ENCODE measurements around the gene LRRFIP1.
"Not testable (repeated sequence)": the region's sequence is repeated elsewhere in the genome, so short reads cannot be mapped to it uniquely, and the experiment has no call there.

Gene LRRFIP1

DNA sequence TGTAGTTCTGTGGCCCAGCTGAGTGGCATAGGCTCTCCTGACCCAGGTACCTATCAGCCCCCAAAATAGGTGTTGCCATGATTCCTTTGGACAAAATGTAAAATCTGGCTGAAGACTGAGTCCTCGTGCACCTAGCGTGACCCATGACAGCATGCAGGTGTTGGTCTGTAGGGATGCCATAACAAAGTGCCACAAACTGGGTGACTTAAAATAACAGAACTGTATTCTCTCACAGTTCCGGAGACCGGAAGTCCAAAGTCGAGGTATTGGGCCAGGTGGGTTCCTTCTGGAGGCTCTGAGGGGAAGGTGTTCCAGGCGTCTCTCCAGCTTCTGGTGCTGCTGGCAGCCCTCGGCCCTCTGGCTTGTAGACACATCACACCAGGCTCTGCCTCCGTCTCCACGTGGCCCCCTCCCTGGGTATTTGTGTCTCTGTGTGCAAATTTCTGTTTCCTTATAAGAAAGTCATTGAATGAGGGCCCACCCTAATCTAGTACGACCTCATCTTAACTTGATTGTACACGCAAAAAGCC is 34.5 kb downstream of the LRRFIP1 start:
- DNase-seq (ENCODE audit: low spot score): no peak

DNA sequence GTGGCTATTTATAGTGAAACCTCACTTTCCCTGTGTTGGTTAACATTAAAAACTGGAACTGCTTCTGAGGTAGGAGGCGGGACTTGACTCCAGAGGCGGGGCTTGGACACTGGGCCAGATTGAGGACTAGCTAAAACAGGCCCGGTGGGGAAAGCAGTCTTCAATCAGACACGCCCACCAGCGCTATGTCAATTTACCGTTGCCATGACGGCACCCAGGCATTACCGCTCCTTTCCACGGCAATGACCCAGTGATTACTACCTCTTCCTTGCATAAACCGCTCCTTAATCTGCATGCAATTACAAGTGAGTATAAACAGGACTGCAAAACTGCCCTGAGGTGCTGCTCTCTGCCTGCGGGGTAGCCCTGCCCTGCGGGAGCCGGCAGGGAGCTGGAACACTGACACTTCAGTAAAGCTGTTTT is 35.3 kb downstream of the LRRFIP1 start:
- peak; percentile 69 for DNase-seq (ENCODE audit: low spot score)

DNA sequence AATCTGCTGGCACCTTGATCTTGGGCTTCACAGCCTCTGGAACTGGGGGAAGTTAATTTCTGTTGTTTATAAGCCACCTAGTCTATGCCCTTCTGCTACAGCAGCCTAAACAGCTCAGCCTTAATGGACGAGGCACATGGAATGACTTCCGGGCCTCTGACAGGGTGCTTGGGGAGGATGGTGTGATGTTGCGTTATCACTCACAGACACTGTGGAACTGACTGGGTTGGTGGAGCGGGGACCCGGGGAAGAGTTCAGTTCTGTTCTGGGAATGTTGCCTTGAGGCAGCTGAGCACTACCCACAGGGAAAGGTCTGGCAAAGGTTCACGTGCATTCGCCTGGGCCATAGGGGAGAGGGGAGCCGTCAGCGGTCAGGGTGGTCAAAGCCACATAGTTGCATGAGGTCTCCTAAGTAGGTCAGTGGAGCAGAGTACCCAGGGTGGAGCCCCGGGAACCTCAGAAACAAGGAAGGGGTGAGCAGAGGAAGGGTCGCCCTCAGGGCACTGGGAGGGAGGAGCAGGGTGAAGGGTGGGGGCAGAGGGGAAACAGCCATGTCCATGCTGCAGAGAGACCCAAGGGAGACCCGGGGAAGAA is 36.2 kb downstream of the LRRFIP1 start:
- no peak for DNase-seq (ENCODE audit: low spot score)

DNA sequence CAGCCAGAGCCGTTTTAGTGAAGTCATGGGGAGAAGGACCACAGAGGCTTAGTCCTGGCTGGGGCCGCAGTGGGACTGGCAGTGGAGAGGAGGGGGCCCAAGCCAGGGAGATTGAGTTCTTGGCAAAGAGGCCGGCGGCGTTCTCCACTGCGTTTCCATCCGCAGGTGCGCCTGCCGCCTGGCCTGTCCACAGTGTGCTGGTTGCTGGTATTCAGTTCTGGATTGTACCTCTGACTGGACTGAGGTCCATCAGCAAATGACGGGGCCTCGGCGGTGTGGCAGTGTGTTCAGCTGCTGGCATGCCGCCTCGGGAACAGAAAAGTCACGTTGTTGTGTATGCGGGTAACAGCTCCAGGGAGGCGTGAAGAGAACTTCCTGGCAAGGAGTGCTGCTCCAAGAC is 36.8 kb downstream of the LRRFIP1 start:
- DNase-seq (ENCODE audit: low spot score): no peak

DNA sequence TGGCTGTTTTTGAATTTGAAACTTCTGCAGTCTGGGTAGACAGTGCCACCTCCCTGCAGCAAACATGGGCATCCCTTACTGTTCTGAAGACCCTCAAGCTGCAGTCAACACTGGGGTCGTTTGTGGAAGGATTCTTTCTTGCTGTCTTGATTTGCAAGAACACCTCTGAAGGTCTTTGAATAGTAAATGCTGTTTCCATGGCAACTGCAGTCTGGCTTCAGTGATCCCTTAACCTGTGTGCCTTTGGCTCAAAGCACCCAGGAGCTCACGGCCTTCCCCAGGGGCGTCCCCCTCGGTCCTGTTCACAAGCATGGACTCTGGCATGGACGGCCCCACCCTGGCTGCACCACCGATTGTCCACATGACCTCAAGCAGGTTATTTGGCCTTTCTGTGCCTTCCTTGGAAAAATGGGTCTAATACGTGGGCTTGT is 38.3 kb downstream of the LRRFIP1 start:
- no peak for DNase-seq (ENCODE audit: low spot score)

DNA sequence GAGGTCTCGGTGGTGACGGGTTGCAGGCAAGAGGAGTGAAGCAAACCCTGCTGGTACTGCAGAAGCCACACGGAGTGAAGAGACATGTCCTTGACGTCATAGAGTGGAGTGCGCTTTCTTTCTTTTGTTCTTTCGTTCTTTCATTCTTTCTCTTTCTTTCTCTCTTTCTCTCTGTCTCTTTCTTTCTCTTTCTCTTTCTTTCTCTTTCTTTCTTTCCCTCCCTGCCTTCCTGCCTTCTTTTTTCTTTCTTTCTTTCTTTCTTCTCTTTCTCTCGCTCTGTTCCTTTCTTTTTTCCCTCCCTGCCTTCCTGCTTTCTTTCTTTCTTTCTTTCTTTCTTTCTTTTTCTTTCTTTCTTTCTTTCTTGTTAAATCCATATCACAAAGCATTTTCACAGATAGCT is 39.2 kb downstream of the LRRFIP1 start:
- no peak for DNase-seq (ENCODE audit: low spot score)

DNA sequence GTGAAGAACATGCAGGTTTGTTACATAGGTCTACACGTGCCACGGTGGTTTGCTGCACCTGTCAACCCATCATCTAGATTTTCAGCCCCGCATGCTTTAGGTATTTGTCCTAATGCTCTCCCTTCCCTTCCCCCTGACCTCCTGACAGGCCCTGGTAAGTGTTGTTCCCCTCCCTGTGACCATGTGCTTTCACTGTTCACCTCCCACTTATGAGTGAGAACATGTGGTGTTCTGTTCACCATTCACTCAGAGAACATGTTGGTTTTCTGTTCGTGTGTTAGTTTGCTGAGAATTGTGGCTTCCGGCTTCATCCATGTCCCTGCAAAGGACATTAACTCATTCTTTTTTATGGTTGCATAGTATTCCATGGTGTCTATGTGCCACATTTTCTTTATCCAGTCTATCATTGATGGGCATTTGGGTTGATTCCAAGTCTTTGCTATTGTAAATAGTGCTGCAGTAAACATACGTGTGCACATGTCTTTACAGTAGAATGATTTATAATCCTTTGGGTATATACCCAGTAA is 39.7 kb downstream of the LRRFIP1 start:
- not testable (repeated sequence) for DNase-seq (ENCODE audit: low spot score)

DNA sequence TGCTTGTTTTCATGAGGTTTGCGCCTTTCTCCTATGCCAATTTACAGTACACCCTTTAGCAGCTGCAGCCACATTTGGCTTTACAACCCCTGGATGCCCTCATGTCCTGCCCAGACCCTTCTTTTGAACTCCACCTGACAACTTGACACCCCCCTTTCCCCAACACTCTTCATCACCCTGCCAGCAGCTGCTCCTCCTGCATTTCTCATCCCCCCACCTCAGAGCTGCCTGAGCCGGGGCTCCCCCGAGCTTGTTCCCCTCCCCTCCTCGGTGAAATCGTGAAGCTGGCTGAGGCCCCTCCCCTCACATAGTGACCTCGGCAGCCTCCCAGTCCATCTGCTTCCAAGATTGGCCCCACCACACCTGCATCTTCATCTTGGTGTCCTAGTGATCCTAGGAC is 40.5 kb downstream of the LRRFIP1 start:
- DNase-seq (ENCODE audit: low spot score): no peak

DNA sequence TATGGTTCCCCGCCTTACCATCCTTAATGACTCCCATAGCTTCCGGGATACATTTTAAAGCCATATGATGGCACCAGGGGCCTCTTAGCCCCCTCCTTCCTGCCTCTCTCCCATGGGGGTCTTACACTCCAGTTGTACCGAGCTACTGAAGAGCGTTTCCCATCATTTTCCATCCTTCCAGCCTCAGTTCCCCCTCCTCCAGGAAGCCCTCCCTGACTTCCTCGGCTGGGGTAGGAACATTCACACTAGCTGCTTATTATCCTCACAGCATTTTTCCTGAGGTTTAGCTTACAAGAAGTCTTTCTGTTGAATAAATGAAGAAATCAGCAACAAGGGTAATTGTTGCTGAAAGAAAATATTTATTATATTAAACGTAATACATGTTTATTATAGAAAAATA is 41.1 kb downstream of the LRRFIP1 start:
- no peak for DNase-seq (ENCODE audit: low spot score)

DNA sequence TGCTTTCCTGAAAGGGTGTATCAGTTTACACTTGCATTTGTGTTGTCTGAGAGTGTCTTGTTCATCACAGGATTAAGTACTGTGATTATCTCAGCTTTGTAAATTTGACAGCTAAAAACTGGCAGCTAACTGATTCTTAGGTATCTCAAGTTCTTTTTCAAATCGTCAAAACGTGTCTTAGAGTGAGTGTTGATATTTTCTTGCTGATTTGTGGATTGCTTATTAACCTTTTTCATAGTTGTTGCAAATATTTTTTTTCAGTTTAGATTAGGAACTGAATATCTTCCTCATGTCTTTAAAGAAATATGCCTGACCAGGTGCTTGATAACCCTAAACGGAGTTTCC is 41.9 kb downstream of the LRRFIP1 start:
- DNase-seq (ENCODE audit: low spot score): no peak

DNA sequence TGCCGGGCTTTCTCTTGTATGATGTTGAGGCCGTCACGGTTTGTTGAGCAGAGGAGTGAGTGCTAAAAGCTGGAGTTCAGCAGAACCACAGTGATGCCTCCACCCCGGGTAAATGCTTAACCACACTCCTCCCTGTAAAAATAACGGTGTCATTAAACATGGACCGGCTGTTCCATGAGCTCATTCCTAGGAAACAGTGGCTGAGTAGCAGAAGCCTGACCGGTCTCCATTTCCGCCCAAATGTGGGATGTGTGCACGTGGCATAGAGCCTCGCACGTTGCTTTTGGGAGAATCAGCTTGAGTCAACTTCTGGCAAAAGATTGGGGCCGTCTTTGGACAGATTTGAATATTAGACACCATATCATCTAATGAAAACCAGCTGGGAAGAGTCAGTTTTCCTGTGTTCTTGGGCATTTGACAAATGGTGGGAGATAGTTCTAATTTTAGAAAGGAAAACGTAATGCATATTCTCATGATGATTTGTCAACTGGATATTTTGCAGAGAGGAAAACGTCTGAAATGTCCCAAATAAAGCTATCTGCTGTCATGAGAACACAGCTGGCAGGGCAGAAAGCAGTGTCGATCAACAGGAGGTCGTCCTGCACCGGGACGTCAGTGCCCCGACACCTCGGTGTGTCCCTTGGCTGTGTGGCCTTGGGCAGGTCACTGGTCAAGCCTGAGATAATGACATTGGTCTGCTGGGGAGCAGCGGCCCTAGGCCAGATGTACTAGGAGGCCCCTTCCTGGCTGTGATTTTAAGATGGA is 42.4 kb downstream of the LRRFIP1 start:
- DNase-seq (ENCODE audit: low spot score): peak; percentile 47

DNA sequence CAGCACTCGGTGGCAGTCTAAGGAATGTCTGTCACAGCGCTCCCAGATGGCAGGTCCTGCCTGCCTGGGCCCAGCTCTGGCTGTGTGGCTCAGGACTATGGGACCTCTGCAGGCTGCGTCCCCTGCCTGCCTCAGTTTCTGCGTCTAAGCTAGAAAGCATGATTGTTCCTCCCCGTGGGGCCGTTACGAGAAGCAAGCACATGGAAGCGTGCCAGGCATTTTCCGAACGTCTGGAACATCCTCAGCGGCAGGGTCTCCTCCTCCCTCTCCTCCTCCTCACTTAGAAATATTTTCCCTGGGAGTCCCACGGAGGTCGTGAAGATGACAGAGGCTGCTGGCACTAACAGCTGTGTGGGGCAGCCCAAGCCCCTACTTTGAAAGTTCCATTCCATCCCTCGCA is 43.3 kb downstream of the LRRFIP1 start:
- no peak for DNase-seq (ENCODE audit: low spot score)

DNA sequence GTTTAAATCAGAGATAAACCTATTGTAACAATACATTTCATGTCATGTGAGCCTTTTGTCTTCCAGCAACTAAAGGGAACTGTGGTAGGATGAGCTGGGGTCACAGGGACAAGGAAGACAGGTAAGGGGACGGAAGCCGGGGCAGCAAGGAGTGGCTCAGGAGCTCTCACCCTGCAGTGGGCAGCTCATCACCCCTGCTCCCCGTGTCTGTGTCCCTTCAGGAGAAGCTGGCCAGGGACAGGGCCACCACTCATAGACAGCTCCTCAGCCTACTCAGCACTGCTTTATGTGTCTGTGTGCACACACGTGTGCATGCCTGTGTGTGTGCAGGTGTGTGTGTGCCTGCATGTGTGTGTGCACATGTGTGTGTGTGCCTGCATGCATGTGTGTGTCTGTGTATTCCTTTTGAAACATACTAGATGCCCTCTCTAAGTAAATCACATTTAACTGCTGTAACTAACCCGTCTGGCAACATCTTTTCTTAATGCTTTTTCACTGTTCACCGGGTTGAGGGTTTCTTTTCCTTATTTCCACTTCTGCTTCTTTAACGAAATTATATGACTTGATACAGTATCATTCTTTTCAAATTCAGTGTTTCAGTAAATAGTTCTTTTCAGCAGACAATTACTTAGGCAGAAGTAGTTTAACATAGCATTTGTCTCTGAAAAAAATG is 44.2 kb downstream of the LRRFIP1 start:
- DNase-seq (ENCODE audit: low spot score): no peak

DNA sequence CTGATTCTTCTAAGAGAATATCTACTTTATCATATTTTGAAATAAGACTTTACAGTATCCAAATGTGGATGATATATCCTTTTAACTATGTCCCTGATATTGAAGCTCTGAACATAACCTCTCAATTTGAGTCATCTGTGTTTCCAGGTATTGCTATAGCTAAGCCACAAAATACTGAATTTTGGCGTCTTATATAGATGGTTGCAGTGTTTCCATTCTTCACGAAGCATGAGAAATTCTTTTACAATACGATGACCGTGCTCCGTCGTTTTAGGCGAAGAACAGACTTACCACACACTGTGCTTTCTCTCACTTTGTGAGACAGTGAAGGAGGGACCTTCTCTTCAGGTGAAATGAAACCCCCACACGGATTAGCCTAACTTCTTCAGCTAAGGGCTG is 45.3 kb downstream of the LRRFIP1 start:
- DNase-seq (ENCODE audit: low spot score): no peak

DNA sequence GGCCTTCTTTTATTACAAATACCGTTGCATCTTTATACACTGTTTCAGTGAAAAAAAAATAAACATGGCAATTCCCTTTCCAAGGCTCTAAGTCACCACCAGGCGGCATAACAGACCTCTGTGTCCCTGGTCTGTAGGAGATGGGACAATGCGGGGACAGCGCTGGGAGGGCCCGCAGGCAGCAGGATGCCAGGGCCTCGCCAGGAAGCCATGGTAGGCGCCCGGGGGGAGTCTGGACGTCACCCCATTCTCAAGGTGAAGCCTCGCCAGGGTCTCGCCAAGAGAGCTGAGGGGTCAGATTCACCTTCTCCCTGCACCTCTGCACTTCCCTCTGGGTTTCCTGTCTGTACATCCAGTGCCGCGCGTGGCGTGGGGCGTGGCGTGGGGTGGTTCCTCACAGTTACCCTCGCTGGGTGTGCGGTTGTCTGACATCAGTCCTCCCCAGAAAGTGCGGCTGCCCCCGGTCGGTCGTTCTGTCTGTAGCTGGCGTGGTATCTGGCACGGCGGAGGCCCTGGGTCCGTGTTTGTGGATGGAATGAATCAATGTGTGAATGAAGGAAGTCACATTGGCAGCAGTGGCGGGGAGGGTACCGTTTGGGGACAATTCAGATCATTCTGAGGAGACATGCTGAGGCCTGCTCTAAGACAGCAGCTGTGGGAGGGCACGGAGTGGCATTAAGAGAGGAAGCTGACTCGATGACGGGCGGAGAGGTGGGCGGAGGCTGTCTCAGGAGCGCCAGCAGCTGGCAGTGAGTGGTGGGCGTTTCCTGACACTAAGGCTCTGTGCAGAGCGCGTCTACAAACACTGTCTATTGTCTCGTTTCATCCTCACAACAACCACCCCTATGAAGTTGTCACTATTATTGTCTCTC is 46.0 kb downstream of the LRRFIP1 start:
- DNase-seq (ENCODE audit: low spot score): peak; percentile 83

DNA sequence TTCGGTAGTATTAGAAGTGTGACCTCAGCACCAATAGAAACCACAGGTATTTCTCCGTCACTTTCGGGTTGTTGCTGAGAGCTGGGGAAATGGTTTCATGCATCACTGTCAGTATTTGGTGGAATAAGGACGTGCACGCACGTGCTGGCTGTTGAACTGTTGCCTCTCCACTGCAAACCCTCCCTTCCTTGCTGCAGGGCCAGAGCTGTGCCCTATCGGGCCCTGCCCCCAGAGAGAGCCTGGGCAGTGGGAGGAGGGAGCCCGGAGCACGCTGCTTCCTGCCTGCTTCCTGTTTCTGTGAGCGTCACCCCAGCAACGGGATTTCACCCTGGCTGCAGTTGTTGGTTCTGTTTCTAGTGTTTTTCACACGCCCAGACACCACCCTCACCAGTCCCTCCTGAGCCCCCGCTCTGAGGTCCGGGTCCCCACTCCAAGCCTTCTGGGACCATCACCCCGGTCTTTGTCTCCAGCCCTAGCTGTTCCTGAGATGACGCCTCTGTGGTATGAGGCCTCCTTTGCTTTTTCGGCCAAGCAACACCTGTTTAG is 47.4 kb downstream of the LRRFIP1 start:
- peak; percentile 88 for DNase-seq (ENCODE audit: low spot score)

DNA sequence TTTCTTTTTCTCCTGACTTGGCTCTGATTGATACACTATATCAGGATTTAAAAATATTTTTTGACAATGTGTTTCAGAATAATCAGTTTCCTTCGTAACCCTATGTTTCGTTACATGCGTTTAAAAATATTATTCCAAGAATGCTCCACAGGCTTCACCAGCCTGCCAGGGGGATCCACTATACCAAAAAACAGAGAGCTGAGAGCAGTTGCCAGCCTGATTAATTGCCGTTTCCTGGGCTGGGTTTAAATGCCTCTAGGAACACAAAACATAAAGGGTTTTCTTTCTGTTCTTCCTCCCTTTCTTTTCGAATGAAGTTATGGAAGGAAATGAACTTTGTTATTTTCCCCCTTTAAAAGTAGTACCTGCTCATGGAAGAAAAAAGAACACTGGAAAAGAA is 47.9 kb downstream of the LRRFIP1 start:
- DNase-seq (ENCODE audit: low spot score): no peak

DNA sequence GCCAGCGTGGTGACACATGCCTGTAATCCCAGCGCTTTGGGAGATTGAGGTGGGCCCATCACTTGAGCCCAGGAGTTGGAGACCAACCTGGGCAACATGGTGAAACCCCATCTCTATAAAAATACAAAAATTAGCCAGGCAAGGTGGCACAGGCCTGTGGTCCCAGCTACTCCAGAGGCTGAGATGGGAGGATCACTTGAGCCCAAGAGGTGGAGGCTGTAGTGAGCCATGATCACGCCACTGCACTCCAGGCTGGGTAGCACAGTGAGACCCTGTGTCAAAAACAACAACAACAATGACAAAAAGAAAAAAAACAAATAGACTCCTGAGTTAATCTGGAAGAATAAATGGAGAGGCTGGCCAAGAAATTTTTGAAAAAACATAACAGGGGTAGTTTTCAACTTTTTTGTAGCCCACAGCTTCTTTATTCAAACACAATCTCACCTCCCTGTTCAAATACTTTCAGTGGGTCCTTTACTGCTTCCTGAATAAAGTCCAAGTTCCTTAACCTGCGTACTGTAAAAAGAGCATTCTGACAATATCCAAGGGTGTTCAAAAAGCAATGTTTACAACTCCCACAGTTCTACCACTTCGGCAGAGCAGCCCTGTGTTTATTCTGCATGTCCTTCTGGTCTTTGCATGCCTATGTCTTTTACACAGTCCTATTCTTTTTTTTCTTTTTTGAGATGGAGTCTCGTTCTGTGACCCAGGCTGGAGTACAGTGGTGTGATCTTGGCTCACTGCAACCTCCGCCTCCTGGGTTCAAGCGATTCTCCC is 53.5 kb downstream of the LRRFIP1 start:
- DNase-seq (ENCODE audit: low spot score): no peak

DNA sequence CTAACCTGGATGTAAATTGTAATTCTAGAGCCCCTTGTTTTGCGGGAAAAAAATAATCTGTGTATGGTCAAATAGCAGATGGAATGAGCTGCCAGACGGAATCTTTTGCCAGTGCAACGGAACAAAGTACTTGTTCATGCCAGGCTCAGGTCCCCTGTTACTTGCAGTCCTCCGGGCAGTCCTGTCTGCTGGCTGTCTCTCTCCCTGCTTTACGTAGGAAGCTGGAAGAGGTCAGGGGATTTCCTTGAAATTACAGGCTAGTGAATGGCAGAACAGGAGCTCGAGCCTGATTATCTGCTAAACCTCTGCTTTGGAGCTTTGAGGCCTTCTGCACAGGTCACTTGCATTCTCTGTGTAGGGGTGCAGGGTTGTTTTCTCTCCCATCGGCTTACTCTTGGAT is 54.8 kb downstream of the LRRFIP1 start:
- DNase-seq (ENCODE audit: low spot score): no peak

DNA sequence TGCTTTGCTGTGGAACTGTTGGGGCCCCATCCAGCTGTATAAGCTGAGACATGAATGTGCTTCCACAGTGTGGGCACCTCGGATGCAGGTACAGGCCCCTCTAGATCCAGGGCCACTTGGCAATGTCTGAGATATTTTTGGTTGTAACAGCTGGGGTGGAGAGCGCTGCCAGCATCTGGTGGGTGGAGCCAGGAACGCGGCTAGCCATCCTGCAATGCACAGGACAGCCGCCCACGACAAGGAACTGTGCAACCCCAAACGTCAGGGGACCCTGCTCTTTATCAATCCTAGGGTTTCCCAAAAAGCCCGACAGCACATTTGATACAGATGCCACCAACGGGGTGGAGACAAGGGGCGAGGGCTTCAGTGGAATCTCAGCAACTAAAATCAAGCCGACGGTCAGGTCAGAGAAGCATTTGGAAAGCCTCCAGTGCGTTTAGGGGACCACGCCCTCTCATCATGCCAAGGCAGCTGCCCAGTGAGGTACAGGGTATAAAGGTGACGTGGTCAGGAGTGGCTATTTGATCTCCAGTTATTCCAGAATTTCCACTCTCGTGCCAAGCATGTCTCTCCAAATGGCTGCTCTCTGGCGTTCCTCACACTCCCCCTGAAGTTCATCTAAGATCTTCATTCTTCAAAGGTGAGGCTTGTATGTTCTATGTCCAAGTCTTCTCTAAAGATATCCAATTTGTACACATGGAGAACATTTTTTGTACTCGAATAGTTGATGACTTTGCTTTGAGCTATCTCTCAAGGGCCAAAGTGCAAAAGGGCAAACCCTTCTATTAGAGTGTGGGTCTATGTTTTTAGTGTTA is 55.7 kb downstream of the LRRFIP1 start:
- no peak for DNase-seq (ENCODE audit: low spot score)

All from Ammon's horn (tissue), 1 donor.